HL-60 (cell line): Measurements from ENCODE around the gene TRA2A.

Source experiments
- GABPA ChIP-seq: IDR thresholded peaks from 2 replicates; pipeline ENCODE4 v1.6.1; 2012; ENCODE audit warnings: low read depth
- POLR2AphosphoS5 ChIP-seq: IDR thresholded peaks from 2 replicates; pipeline ENCODE4 v1.6.1; 2012; ENCODE audit warnings: low read depth
- SPI1 ChIP-seq: IDR thresholded peaks from 2 replicates; pipeline ENCODE4 v1.6.1; 2012; ENCODE audit warnings: low read depth, mild to moderate bottlenecking, borderline replicate concordance
- TF ChIP-seq, protein P1 (sequence below): IDR thresholded peaks from one replicate; pipeline ENCODE4 v1.5.1; 2011; ENCODE audit warnings: low read length, control low read depth, inconsistent platforms; ENCODE audit not compliant: insufficient read depth
- TF ChIP-seq, protein P2 (sequence below): IDR thresholded peaks from 2 replicates; pipeline ENCODE4 v1.6.1; 2012; ENCODE audit warnings: low read depth; ENCODE audit not compliant: insufficient replicate concordance

DNA sequence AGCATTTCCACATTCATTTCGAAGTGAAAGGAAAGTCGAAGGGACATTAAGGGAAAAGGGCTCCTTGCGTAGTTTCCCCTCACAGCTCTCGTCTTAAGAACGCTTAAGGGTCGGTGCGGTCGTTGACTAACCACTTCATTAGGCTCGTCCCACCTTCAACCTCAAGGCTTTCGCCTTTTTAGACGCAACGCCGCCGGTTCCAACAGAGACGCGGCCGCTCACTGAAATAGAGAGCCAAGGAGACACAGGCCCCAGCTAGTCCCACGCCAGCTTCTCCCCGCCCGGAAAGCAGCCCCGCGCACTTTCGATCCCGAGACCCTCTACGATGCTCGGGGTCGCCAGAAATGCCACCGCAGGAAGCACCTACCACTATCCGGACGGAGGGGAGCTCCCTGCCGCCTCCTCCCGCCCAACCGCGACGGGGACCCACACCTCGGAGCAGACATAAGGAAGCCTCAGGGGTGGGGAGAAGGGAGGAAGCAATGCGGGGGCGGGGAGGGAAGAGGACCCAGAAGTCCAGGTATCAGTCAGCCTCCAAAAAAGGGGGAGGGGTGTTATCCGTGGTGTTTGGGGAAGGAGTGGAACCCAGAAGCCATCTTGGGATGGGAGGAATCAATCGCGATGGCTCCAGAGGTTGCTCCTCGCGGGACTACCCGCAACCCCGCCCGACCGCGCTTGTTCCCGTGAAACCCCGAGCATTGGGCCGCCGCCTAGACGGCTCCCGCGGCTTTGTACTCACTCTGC, 559 bp downstream of the TRA2A start:
- TF ChIP-seq, protein P1, sequence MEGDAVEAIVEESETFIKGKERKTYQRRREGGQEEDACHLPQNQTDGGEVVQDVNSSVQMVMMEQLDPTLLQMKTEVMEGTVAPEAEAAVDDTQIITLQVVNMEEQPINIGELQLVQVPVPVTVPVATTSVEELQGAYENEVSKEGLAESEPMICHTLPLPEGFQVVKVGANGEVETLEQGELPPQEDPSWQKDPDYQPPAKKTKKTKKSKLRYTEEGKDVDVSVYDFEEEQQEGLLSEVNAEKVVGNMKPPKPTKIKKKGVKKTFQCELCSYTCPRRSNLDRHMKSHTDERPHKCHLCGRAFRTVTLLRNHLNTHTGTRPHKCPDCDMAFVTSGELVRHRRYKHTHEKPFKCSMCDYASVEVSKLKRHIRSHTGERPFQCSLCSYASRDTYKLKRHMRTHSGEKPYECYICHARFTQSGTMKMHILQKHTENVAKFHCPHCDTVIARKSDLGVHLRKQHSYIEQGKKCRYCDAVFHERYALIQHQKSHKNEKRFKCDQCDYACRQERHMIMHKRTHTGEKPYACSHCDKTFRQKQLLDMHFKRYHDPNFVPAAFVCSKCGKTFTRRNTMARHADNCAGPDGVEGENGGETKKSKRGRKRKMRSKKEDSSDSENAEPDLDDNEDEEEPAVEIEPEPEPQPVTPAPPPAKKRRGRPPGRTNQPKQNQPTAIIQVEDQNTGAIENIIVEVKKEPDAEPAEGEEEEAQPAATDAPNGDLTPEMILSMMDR, result no peak
- TF ChIP-seq POLR2AphosphoS5, result no peak
- TF ChIP-seq, protein P2, sequence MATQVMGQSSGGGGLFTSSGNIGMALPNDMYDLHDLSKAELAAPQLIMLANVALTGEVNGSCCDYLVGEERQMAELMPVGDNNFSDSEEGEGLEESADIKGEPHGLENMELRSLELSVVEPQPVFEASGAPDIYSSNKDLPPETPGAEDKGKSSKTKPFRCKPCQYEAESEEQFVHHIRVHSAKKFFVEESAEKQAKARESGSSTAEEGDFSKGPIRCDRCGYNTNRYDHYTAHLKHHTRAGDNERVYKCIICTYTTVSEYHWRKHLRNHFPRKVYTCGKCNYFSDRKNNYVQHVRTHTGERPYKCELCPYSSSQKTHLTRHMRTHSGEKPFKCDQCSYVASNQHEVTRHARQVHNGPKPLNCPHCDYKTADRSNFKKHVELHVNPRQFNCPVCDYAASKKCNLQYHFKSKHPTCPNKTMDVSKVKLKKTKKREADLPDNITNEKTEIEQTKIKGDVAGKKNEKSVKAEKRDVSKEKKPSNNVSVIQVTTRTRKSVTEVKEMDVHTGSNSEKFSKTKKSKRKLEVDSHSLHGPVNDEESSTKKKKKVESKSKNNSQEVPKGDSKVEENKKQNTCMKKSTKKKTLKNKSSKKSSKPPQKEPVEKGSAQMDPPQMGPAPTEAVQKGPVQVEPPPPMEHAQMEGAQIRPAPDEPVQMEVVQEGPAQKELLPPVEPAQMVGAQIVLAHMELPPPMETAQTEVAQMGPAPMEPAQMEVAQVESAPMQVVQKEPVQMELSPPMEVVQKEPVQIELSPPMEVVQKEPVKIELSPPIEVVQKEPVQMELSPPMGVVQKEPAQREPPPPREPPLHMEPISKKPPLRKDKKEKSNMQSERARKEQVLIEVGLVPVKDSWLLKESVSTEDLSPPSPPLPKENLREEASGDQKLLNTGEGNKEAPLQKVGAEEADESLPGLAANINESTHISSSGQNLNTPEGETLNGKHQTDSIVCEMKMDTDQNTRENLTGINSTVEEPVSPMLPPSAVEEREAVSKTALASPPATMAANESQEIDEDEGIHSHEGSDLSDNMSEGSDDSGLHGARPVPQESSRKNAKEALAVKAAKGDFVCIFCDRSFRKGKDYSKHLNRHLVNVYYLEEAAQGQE, result no peak
- TF ChIP-seq GABPA, result no peak
- TF ChIP-seq SPI1, result no peak
